HEK293 (cell line): ENCODE results near the gene AGXT.

Source experiments
- CTCF ChIA-PET: fragments of 350-600 bp; formaldehyde crosslinking; extraction: SDS; loops from one replicate; lab custom pipeline; 2021; ENCODE audit warnings: antibody characterized with exemption; lab: Yijun Ruan, JAX
- POLR2A ChIA-PET: fragments of 300-600 bp; formaldehyde crosslinking; extraction: SDS; loops from one replicate; lab custom pipeline; 2020; ENCODE audit warnings: antibody characterized with exemption, inconsistent platforms; lab: Yijun Ruan, JAX
- H3K27ac ChIP-seq: fragments of 200-500 bp; sonication (Bioruptor generic); 2 replicates; pipeline ENCODE4 v1.5.1; 2014; ENCODE audit warnings: low read depth, low read length, control low read depth, inconsistent platforms; ENCODE audit errors: extremely low read depth
- H3K36me3 ChIP-seq, 2 experiments: fragments of 200-500 bp in 1 of 2; sonication (Bioruptor generic) in 1 of 2; 1 replicate in 1 of 2; 2 replicates in 1 of 2; pipeline ENCODE4 v1.5.1; 2014 to 2017; ENCODE audit warnings: inconsistent platforms in 2 of 2, low read length in 2 of 2; ENCODE audit not compliant: control insufficient read depth in 2 of 2, insufficient read depth in 1 of 2
- H3K4me1 ChIP-seq: fragments of 200-500 bp; sonication (Bioruptor generic); 2 replicates; pipeline ENCODE4 v1.5.1; 2014; ENCODE audit warnings: mild to moderate bottlenecking, low read length, inconsistent platforms; ENCODE audit not compliant: control insufficient read depth, insufficient read depth
- H3K4me3 ChIP-seq: 2 replicates; pipeline ENCODE4 v1.5.1; 2011; ENCODE audit warnings: low read depth, mild to moderate bottlenecking, control low read depth, low read length, moderate library complexity
- H3K9me3 ChIP-seq: fragments of 200-500 bp; sonication (Bioruptor generic); 2 replicates; pipeline ENCODE4 v1.5.1; 2014; ENCODE audit warnings: low read depth, low read length, inconsistent platforms; ENCODE audit not compliant: control insufficient read depth, insufficient read depth
- BCL11A ChIP-seq: fragments of 450-650 bp; formaldehyde crosslinking; IDR thresholded peaks from 2 replicates; pipeline ENCODE4 v1.5.1; 2016; ENCODE audit warnings: low read depth, missing biosample characterization, missing genetic modification characterization
- GLIS1 ChIP-seq: fragments of 450-650 bp; formaldehyde crosslinking; IDR thresholded peaks from 2 replicates; pipeline ENCODE4 v1.5.1; 2016; ENCODE audit warnings: missing biosample characterization, missing genetic modification characterization
- HOXA7 ChIP-seq: sonication (generic); formaldehyde crosslinking; IDR thresholded peaks from 2 replicates; pipeline ENCODE4 v1.8.1; 2022; ENCODE audit warnings: missing genetic modification reagents, borderline replicate concordance
- KLF16 ChIP-seq: fragments of 450-650 bp; formaldehyde crosslinking; IDR thresholded peaks from 2 replicates; pipeline ENCODE4 v1.5.1; 2017; ENCODE audit warnings: missing biosample characterization, missing genetic modification characterization
- PBX3 ChIP-seq: sonication (generic); formaldehyde crosslinking; IDR thresholded peaks from 2 replicates; pipeline ENCODE4 v1.8.1; 2022; ENCODE audit warnings: mild to moderate bottlenecking, moderate library complexity, missing genetic modification reagents
- YY2 ChIP-seq: fragments of 450-650 bp; formaldehyde crosslinking; IDR thresholded peaks from 2 replicates; pipeline ENCODE4 v1.5.1; 2016; ENCODE audit warnings: missing biosample characterization, missing genetic modification characterization
- ZBTB26 ChIP-seq: fragments of 450-650 bp; formaldehyde crosslinking; optimal IDR thresholded peaks from 2 replicates; pipeline ENCODE3; 2016; ENCODE audit warnings: missing biosample characterization, mild to moderate bottlenecking, missing genetic modification characterization
- ZBTB7A ChIP-seq: fragments of 450-650 bp; formaldehyde crosslinking; IDR thresholded peaks from 2 replicates; pipeline ENCODE4 v1.5.1; 2016; ENCODE audit warnings: low read depth, missing biosample characterization, missing genetic modification characterization
- ZBTB8A ChIP-seq: fragments of 450-650 bp; formaldehyde crosslinking; IDR thresholded peaks from 2 replicates; pipeline ENCODE4 v1.5.1; 2016; ENCODE audit warnings: missing biosample characterization, missing genetic modification characterization
- ZEB2 ChIP-seq: fragments of 450-650 bp; formaldehyde crosslinking; IDR thresholded peaks from 2 replicates; pipeline ENCODE4 v1.5.1; 2016; ENCODE audit warnings: missing biosample characterization, missing genetic modification characterization
- ZFP37 ChIP-seq: fragments of 450-650 bp; formaldehyde crosslinking; IDR thresholded peaks from 2 replicates; pipeline ENCODE4 v1.5.1; 2016; ENCODE audit warnings: missing biosample characterization, missing genetic modification characterization
- ZNF133 ChIP-seq: fragments of 450-650 bp; formaldehyde crosslinking; IDR thresholded peaks from 2 replicates; pipeline ENCODE4 v1.5.1; 2016; ENCODE audit warnings: missing biosample characterization, missing genetic modification characterization
- ZNF157 ChIP-seq: fragments of 450-650 bp; formaldehyde crosslinking; IDR thresholded peaks from 2 replicates; pipeline ENCODE4 v1.5.1; 2016; ENCODE audit warnings: missing biosample characterization, missing genetic modification characterization
- ZNF248 ChIP-seq: fragments of 450-650 bp; formaldehyde crosslinking; IDR thresholded peaks from 2 replicates; pipeline ENCODE4 v1.5.1; 2017; ENCODE audit warnings: missing biosample characterization, missing genetic modification characterization
- ZNF350 ChIP-seq: fragments of 450-650 bp; formaldehyde crosslinking; IDR thresholded peaks from 2 replicates; pipeline ENCODE4 v1.5.0; 2017; ENCODE audit warnings: missing biosample characterization, mild to moderate bottlenecking, missing genetic modification characterization
- ZNF366 ChIP-seq: fragments of 450-650 bp; formaldehyde crosslinking; conservative IDR thresholded peaks from 2 replicates; pipeline ENCODE4 v1.5.1; 2016; ENCODE audit warnings: missing biosample characterization, missing genetic modification characterization
- ZNF416 ChIP-seq: fragments of 450-650 bp; formaldehyde crosslinking; IDR thresholded peaks from 2 replicates; pipeline ENCODE4 v1.5.1; 2016; ENCODE audit warnings: missing biosample characterization, missing genetic modification characterization
- ZNF426 ChIP-seq: fragments of 450-650 bp; formaldehyde crosslinking; IDR thresholded peaks from 2 replicates; pipeline ENCODE4 v1.5.1; 2017; ENCODE audit warnings: missing biosample characterization, missing genetic modification characterization, mild to moderate bottlenecking, inconsistent platforms, moderate library complexity
- ZNF621 ChIP-seq: fragments of 450-650 bp; formaldehyde crosslinking; IDR thresholded peaks from 2 replicates; pipeline ENCODE4 v1.5.1; 2017; ENCODE audit warnings: missing biosample characterization, missing genetic modification characterization
- ZNF660 ChIP-seq: fragments of 450-650 bp; IDR thresholded peaks from 2 replicates; pipeline ENCODE4 v1.5.1; 2018; ENCODE audit warnings: missing biosample characterization, mild to moderate bottlenecking, missing genetic modification characterization
- ZNF837 ChIP-seq: fragments of 450-650 bp; formaldehyde crosslinking; IDR thresholded peaks from 2 replicates; pipeline ENCODE4 v1.5.1; 2016; ENCODE audit warnings: missing biosample characterization, missing genetic modification characterization
- ZSCAN23 ChIP-seq: fragments of 450-650 bp; formaldehyde crosslinking; IDR thresholded peaks from 2 replicates; pipeline ENCODE4 v1.5.1; 2016; ENCODE audit warnings: missing biosample characterization, missing genetic modification characterization
- ZXDB ChIP-seq: fragments of 450-650 bp; formaldehyde crosslinking; IDR thresholded peaks from 2 replicates; pipeline ENCODE4 v1.5.1; 2016; ENCODE audit warnings: missing biosample characterization, missing genetic modification characterization
- TF ChIP-seq, protein P1 (sequence below): fragments of 450-650 bp; IDR thresholded peaks from 2 replicates; pipeline ENCODE4 v1.5.1; 2018; ENCODE audit warnings: missing biosample characterization, missing genetic modification characterization
- TF ChIP-seq, protein P2 (sequence below): fragments of 450-650 bp; formaldehyde crosslinking; IDR thresholded peaks from 2 replicates; pipeline ENCODE4 v1.5.1; 2016; ENCODE audit warnings: missing biosample characterization, missing genetic modification characterization
- TF ChIP-seq, protein P3 (sequence below): fragments of 450-650 bp; formaldehyde crosslinking; IDR thresholded peaks from 2 replicates; pipeline ENCODE4 v1.5.1; 2016; ENCODE audit warnings: missing biosample characterization, missing genetic modification characterization

AGXT gene

GRCh38 chr2:240884221-240884620, 15.6 kb downstream of the AGXT start:
- no peak overlapping the region for H3K4me3 ChIP-seq
- H3K36me3 ChIP-seq = no peaks in the 10 kb centered on the region
- no peaks in the 10 kb centered on the region for H3K9me3 ChIP-seq
- POLR2A ChIA-PET = no interaction called here
- H3K27ac ChIP-seq = no peak overlapping the region
- H3K4me1 ChIP-seq = no peaks in the 10 kb centered on the region
- CTCF ChIA-PET = no interaction called here
- TF ChIP-seq GLIS1 (tag by site-specific recombination) (no peak), ZNF350 (tag by site-specific recombination) (no peak), YY2 (tag by site-specific recombination) (no peak), ZNF416 (no peak), ZNF837 (tag by site-specific recombination) (no peak), ZNF366 (tag by site-specific recombination) (no peak), ZBTB8A (tag by site-specific recombination) (no peak), ZBTB26 (no peak)
- TF ChIP-seq, protein P1, sequence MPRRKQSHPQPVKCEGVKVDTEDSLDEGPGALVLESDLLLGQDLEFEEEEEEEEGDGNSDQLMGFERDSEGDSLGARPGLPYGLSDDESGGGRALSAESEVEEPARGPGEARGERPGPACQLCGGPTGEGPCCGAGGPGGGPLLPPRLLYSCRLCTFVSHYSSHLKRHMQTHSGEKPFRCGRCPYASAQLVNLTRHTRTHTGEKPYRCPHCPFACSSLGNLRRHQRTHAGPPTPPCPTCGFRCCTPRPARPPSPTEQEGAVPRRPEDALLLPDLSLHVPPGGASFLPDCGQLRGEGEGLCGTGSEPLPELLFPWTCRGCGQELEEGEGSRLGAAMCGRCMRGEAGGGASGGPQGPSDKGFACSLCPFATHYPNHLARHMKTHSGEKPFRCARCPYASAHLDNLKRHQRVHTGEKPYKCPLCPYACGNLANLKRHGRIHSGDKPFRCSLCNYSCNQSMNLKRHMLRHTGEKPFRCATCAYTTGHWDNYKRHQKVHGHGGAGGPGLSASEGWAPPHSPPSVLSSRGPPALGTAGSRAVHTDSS (tag by site-specific recombination) = no peak
- TF ChIP-seq, all 188 proteins: peak for 0

DNA sequence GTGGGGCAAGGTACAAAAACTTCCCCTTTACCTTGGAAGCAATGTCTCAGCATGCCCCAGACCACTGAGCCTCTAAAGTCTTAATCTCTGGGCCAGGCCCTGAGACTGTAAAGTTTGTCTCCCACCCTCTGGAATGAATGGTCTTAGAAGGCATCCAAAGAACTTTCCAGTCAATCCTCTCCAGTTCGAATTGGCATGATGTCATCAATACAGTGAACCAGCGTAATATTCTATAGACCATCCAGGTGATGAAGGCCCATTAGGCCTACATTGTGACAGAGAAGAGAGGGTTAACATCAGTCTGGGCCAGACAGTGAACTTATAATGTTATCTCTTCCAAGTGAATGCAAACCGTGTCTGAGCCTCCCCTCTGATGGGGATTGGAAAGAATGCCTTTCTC, 16.1 kb downstream of the AGXT start:
- TF ChIP-seq ZEB2 (tag by site-specific recombination) (no peak), BCL11A (tag by site-specific recombination) (no peak), ZNF157 (tag by site-specific recombination) (peak; percentile 55), ZNF621 (tag by site-specific recombination) (no peak), KLF16 (tag by site-specific recombination) (no peak), ZSCAN23 (tag by site-specific recombination) (no peak), ZNF660 (tag by site-specific recombination) (no peak)
- Histone ChIP-seq H3K36me3 (no peaks in the 10 kb centered on the region), H3K4me1 (no peaks in the 10 kb centered on the region), H3K4me3 (no peak overlapping the region), H3K9me3 (no peaks in the 10 kb centered on the region), H3K27ac (no peak overlapping the region)
- POLR2A ChIA-PET = no interaction called here
- CTCF ChIA-PET = no interaction called here

DNA sequence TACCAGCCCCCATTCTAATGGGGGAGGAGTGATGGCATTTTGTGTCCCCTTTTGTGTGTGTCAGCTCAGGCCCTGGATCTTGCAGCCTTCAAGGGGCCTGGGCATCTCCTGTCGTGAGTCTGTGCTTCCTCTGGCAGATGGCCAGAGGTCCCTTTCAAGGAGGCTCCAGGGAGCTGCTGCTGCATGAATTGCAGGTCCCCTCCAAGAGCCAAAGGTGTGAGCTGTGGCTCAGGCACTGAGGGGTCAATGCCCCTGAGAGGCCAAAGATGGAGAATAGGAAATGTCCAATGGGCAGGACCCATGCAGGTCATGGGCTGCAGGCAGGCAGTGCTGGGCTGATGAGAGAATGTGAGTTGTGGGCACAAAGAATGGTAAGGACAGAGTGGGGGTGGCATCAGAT, 16.9 kb downstream of the AGXT start:
- Histone ChIP-seq H3K27ac (no peak overlapping the region), H3K9me3 (no peaks in the 10 kb centered on the region), H3K4me3 (no peak overlapping the region), H3K4me1 (no peaks in the 10 kb centered on the region), H3K36me3 (no peaks in the 10 kb centered on the region)
- ChIA-PET POLR2A (no interaction called here), CTCF (no interaction called here)
- no peak for TF ChIP-seq ZFP37 (tag by site-specific recombination)
- TF ChIP-seq ZNF248 (tag by site-specific recombination) = no peak
- TF ChIP-seq HOXA7 (CRISPR knock-in tag) = no peak
- TF ChIP-seq, protein P2, sequence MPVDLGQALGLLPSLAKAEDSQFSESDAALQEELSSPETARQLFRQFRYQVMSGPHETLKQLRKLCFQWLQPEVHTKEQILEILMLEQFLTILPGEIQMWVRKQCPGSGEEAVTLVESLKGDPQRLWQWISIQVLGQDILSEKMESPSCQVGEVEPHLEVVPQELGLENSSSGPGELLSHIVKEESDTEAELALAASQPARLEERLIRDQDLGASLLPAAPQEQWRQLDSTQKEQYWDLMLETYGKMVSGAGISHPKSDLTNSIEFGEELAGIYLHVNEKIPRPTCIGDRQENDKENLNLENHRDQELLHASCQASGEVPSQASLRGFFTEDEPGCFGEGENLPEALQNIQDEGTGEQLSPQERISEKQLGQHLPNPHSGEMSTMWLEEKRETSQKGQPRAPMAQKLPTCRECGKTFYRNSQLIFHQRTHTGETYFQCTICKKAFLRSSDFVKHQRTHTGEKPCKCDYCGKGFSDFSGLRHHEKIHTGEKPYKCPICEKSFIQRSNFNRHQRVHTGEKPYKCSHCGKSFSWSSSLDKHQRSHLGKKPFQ (tag by site-specific recombination) = no peak
- TF ChIP-seq ZNF133 (tag by site-specific recombination) = no peak
- TF ChIP-seq, protein P3, sequence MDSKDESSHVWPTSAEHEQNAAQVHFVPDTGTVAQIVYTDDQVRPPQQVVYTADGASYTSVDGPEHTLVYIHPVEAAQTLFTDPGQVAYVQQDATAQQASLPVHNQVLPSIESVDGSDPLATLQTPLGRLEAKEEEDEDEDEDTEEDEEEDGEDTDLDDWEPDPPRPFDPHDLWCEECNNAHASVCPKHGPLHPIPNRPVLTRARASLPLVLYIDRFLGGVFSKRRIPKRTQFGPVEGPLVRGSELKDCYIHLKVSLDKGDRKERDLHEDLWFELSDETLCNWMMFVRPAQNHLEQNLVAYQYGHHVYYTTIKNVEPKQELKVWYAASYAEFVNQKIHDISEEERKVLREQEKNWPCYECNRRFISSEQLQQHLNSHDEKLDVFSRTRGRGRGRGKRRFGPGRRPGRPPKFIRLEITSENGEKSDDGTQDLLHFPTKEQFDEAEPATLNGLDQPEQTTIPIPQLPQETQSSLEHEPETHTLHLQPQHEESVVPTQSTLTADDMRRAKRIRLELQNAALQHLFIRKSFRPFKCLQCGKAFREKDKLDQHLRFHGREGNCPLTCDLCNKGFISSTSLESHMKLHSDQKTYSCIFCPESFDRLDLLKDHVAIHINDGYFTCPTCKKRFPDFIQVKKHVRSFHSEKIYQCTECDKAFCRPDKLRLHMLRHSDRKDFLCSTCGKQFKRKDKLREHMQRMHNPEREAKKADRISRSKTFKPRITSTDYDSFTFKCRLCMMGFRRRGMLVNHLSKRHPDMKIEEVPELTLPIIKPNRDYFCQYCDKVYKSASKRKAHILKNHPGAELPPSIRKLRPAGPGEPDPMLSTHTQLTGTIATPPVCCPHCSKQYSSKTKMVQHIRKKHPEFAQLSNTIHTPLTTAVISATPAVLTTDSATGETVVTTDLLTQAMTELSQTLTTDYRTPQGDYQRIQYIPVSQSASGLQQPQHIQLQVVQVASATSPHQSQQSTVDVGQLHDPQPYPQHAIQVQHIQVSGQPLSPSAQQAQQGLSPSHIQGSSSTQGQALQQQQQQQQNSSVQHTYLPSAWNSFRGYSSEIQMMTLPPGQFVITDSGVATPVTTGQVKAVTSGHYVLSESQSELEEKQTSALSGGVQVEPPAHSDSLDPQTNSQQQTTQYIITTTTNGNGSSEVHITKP (tag by site-specific recombination) = no peak
- no peak for TF ChIP-seq ZNF426 (tag by site-specific recombination)
- no peak for TF ChIP-seq ZBTB7A
- TF ChIP-seq ZXDB (tag by site-specific recombination) = no peak
- no peak for TF ChIP-seq PBX3
